ENCODE data around the gene APOA5. TPM values are rescaled to one million over a fixed set of nuclear protein-coding genes. Genes with fewer than 3 reads are reported as not detected.

The APOA5 gene
- total and polyA plus RNA-seq, 9 of the 15 experiments (the other 6 are each of a cell fraction or from before 2014, with no cell fraction given): not detected

- no peak overlapping the region for H3K4me3 ChIP-seq
- H3K9me1 ChIP-seq (ENCODE audit: control insufficient read depth, insufficient read depth, low read length): no peaks in the 10 kb centered on the region
- H3K4me1 ChIP-seq (replicated peaks in 1 of 2; ENCODE audit: control insufficient read depth in 2 of 2, insufficient read depth in 2 of 2, low read length in 2 of 2): peaks cover 8 to 29% of the 10 kb centered on the region in 2 experiments; a peak in 4 of 5 replicates
- H4K20me1 ChIP-seq (replicated peaks; ENCODE audit: control insufficient read depth, insufficient read depth, low read length): no peaks in the 10 kb centered on the region
- 36% methylated on average over 5 of the region's 6 CpGs for WGBS (ENCODE audit: insufficient coverage, low coverage, missing lambda C conversion rate)
- H3K9me3 ChIP-seq (replicated peaks; ENCODE audit: control insufficient read depth, insufficient read depth, low read depth, low read length): no peaks in the 10 kb centered on the region
- ChIA-PET CTCF (ENCODE audit: low intra/inter-chr PET ratio) (no interaction called here), POLR2A (no interaction called here)
- peaks cover 0 to 4% of the 10 kb centered on the region in 2 experiments; a peak in 2 of 5 replicates for H3K27me3 ChIP-seq (ENCODE audit: control insufficient read depth in 2 of 2, insufficient read depth in 2 of 2, low read length in 2 of 2)
- no peaks in the 10 kb centered on the region for H3K79me2 ChIP-seq (ENCODE audit: control insufficient read depth, insufficient read depth, low read length)
- FAIRE-seq: no peak
- H3K27ac ChIP-seq (ENCODE audit: extremely low read depth, low read depth, low read length): no peak overlapping the region
- no peaks in the 10 kb centered on the region for H3K36me3 ChIP-seq (ENCODE audit: control insufficient read depth, insufficient read depth, low read length)
- no peak overlapping the region for H3K9ac ChIP-seq (ENCODE audit: insufficient read depth in 1 of 2, low read depth in 2 of 2, low read length in 2 of 2)
- H3K4me2 ChIP-seq (ENCODE audit: insufficient read depth, low read length): no peak overlapping the region
- BruUV-seq (replicated peaks): no TSS peak
- intact Hi-C loops (cut with micrococcal nuclease): no loop called here
- in situ Hi-C loops (cut with MboI): no loop called here
- ATAC-seq: no peak
- no peak overlapping the region for H2AFZ ChIP-seq (ENCODE audit: low read depth, low read length)
- DNase-seq (ENCODE audit: extremely low read depth in 1 of 4, low spot score in 3 of 4): no peak
- TF ChIP-seq MAFG (tag; conservative IDR thresholded peaks at IDR 0.05): no peak
- no peak for TF ChIP-seq FOS (IDR thresholded peaks at IDR 0.05; ENCODE audit: extremely low read depth, insufficient read length)
- TF ChIP-seq BCOR (IDR thresholded peaks at IDR 0.05): no peak
- TF ChIP-seq, protein P1, sequence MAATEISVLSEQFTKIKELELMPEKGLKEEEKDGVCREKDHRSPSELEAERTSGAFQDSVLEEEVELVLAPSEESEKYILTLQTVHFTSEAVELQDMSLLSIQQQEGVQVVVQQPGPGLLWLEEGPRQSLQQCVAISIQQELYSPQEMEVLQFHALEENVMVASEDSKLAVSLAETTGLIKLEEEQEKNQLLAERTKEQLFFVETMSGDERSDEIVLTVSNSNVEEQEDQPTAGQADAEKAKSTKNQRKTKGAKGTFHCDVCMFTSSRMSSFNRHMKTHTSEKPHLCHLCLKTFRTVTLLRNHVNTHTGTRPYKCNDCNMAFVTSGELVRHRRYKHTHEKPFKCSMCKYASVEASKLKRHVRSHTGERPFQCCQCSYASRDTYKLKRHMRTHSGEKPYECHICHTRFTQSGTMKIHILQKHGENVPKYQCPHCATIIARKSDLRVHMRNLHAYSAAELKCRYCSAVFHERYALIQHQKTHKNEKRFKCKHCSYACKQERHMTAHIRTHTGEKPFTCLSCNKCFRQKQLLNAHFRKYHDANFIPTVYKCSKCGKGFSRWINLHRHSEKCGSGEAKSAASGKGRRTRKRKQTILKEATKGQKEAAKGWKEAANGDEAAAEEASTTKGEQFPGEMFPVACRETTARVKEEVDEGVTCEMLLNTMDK (IDR thresholded peaks at IDR 0.05; ENCODE audit: borderline replicate concordance, insufficient read depth, low read depth, low read length, poor library complexity, severe bottlenecking): no peak
- no peak for TF ChIP-seq NFXL1 (CRISPR knock-in tag; IDR thresholded peaks at IDR 0.05)
- TF ChIP-seq ELK1 (CRISPR knock-in tag; IDR thresholded peaks at IDR 0.05): no peak
- TF ChIP-seq ZHX1 (conservative IDR thresholded peaks at IDR 0.05; ENCODE audit: low read length): no peak
- TF ChIP-seq PYGO2 (tag; IDR thresholded peaks at IDR 0.05): no peak
- no peak for TF ChIP-seq ZNF407 (IDR thresholded peaks at IDR 0.05; ENCODE audit: low read depth)
Observed at GRCh38 chr11:116827461-116827860, 35.8 kb upstream of the APOA5 start.

Data from K562 (cell line).